HG02642 (cell line): ENCODE measurements around the gene GNA12.

Source experiments
- ATAC-seq: cut with Tn5 transposase; IDR thresholded peaks from one replicate; pipeline ENCODE4 v1.9.1; 2021; ENCODE audit warnings: mild to moderate bottlenecking; ENCODE audit not compliant: unreplicated experiment, poor library complexity

The GNA12 gene

DNA sequence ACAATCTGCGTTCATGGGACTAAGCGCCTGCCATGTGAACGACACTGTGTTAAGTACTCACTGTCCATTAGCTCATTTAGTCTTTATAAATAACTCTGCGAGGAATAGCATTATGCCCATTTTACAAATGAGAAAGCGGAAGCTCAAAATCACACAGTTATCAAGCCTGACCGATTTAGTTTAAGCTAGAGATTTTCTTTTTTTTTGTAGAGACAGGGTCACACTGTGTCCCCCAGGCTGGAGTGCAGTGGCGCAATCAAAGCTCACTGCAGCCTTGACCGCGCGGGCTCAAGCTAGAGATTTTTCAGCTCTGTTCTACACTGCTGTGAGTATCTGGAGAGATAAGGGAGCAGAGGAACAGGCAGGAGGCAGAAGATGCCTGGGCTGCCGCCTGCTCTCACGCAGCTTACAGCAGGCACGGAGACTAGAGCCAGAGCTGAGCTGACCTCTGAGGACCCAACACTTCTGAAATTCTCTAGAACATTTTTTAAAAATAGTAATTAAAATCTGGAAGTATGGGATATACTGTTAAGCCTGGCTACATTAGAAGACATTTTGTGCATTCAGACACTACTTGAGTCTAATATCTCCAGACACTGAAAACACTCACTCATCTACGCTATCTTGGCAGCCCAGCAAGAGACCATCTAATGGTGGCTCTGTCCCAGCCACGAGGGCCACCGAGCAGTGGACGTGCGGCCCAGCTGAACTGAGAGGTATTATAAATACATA, 38.7 kb downstream of the GNA12 start:
- ATAC-seq, result no peak

DNA sequence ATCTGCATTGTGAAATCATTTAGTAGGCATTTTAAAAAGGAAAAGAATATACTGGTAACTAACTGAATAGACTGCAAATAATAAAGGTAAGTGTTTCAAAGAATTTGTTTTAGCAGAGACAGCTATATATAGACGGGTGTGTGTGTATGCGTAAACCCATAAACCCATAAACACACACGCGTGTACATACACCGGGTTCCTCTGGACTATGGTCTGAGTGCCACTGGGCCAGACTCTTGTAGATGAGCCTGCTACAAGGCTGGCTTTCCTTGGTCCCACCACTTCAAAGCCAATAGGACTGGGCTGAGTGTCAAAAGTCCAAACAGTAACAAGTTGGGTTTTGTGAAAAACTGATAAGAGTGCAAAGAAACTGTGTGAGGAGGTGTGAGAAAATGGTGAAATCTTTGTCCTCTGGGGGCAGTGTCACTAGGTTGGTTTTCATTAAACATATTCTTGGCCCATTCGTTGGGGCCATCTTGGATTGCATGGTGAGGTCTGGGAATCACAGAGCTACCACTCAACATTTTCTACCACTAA, 39.8 kb downstream of the GNA12 start:
- ATAC-seq, result no peak

DNA sequence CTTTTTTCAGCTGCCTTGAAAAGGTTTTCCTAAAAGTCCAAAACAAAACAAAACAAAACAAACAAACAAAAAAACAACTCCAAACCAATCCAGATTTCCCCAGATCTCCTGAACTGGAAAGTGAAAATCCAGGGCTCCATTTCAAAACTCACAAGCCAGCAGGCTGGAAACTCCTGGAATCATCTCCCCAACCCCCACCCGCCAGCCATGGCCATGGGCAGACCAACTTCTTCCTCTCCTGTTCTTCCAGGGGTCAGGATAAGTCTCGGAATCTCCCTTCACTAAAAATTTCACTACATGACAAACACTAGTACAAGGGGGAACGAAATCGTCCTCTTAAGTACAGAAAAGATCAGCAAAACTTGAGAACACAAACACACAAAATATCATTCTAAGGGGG, 40.4 kb downstream of the GNA12 start:
- ATAC-seq, result no peak

DNA sequence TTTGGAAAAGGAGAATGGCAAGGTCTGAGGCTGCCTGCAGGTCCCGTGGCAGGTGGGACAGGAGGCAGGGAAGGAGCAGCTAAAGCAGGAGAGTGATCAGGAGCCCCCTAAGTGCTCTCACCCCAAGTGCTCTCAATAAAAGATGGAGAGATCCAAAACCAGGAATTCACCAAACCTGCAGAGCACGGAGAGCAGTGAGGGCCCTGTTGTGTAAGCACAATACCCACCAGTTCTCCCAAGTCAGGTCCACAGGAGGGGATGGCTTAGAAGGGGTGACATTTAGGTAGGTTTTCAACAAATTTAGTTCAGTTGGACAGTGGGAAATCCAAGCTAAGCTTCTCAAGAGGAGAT, 40.8 kb downstream of the GNA12 start:
- ATAC-seq, result no peak

DNA sequence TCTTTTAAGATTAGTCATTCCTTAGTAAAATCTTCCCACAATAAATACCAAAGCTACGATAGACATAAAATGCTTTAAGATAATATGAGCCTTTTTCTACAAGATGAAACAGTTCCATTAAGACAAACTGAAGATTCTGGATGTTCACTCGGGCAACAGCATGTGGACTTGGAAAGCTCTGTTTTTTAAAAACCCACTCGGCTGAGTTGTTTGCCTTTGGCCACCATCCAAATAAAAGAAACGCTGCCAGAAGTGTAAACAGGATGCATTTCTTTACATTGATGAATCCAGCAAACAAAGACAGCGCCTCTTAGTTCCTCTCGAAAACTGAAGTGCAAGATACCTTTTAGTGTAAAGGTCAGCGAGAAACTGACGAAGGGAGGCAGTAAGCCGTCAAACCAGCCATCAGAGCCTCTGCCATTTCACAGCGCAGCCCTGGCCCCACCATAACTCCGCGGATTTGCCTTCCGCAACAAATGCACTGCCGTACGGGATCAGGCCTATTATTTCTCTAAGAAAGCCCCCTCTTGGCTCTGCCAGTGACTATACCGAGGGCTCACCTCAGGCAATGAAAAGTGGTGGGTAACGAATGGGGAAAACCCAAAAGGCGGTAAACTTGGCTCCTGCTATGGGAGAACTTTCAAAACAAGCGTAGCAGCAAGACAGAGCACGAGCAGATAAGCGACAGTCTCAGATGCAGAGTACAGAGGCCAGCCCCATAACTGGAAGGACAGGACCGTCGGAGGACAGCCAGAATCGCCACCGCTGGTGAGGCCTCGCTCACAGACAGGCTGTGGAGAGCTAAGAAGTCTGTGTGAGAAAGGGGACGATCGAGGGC, 41.4 kb downstream of the GNA12 start:
- ATAC-seq, result no peak

DNA sequence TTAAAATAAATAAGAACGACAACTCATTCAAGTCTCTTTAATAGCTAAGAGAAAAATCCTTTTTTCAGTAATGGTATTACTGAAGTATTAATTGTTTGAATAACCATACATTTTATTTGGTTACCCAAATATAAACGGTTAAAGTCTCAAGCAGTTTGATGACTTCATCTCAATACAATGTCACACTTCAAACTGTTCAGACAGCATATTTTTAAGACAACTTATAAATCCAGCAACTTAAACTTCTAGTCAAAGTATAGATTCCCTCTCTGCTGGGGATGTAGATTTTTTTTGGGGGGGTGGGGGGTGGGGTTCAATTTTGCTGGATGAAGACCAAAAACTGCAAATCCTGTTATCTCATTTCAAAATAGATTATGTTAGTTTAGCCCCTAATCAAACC, 42.0 kb downstream of the GNA12 start:
- no peak for ATAC-seq

DNA sequence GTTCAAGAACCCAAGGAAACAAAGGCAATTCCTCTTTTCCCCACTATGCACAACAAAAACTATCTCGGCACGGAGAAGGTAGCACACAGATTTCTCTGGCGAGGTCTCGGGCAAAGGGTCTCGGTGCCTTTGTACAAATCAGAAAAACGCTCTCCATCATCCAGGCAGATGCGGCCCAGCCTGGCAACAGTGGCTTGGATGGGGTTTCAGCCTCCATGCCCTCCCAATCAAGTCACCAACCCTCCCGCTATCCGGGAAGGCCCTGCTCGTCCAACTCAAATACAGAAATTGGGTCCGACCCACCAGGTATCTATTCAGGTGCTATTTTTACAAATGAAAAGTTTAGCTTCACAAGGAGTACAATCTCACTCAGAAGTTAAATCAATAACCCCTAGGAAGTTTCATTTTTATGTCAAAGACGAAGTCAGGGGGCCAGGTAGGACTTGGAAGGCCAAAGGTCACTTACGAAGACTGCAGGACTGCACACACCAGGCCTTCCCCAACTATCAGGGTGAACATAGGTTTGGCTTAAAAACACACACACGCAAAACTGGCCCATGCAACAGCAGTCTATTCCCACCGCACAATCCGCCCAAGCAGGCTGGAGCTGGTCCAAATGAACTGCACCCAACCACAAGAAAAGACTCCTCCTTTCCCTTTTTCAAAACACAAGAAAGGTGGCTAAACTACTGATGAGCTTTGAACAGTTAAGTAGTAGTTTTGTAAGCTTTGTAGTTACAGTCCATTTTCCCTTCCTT, 43.0 kb downstream of the GNA12 start:
- ATAC-seq, result no peak

DNA sequence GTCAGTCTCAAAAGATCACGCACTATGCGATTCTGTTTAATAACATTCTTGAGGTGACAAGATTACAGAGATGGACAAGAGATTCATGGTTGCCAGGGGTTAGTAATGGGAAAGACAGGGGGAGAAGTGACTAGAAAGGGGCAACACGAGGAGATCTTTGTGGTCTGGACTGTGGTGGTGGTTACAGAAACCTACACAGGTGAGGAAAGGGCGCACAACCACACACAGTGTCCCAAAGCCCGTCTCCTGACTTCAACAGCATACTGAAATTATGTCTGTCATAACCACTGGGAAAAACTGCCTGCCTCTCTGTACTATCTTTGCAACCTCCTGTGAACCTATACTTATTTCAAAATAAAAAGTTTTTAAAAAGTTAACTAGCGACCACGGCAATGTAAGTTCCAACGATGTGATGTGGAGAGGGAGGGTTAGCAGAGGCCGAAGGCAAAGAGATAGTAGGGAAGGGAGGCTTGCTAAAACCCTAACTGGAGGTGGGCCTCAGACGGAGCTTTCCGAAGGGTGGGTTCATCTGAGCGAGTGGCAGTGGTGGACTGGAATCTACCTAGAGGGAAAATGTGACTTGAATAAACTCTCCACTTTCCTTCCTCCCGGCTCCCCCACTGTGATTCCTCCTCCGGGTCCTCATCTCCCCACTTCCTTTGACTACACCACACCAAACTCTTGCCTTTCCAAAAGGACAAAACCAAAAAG, 43.7 kb downstream of the GNA12 start:
- no peak for ATAC-seq

DNA sequence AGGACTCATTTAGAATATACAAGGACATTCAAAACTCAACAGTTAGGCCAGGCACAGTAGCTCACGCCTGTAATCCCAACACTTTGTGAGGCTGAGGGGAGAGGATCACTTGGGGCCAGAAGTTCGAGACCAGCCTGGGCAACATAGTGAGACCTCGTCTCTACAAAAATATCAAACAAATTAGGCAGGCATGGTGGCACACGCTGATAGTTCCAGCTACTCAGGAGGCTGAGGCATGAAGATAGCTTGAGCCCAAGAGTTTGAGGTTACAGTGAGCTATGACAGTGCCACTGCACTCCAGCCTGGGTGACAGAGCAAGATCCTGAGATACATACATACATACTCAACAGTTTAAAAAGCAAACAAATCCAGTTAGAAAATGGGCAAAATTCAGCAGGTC, 44.9 kb downstream of the GNA12 start:
- no peak for ATAC-seq

DNA sequence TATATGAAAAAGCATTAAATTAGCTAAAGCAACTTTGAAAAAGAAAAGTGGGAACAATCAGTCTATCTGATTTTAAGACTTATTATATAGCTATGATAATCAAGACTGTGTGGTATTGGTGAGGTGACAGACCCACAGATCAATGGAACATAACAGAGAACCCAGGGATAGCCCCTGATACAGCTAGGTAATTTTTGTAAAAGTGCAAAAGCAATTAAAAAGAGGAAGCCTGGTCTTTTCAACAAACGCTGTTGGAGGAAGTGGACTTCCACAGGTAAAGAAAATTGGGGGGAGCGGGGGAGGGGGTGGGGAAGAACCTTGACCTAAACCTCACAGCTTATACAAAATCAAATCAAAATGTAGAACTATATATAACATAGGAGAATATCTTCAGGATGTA, 45.4 kb downstream of the GNA12 start:
- ATAC-seq, result no peak

DNA sequence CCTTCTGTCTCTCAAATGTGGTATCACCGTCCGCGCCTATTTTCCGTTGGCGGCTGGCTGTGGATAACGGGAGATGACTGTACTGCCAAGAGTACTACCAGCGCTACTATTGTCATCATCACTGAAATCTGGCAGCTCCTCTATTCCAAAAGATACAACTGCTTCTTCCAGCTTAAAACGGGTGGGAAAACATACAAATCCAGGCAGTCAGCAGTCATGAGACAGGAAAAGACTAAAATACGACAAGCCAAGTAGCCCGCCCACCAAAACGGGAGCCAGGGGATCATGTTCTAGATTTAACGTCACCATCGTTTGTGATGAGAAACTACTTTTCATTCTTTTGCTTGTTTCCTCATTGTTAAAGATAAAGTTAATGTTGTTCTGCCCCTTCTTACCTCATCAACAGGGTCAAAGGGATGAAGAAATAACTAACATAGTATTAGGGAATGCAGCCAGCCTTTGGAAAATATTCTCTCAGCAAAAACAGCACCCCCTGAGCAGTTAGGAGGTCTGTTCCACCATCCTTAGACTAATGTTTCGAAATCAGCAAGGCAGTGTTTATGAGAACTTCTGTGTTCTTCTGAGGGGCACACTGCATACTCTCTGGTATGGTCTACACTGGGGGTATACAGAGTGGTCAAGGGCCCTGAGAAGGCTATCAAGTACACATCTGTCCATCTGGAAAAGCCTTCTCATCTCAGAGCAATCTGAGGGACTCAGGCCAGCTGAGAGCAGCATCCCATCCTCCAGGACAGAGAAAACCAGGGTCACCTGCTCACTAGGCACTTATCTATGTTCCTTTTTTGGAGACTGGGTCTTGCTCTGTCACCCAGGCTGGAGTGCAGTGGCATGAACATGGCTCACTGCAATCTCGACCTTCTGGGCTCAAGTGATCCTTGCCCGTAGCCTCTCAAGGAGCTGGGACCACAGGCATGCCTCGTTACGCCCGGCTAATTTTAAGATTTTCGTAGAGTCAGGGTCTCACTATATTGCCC, 47.5 kb downstream of the GNA12 start:
- ATAC-seq, result no peak

DNA sequence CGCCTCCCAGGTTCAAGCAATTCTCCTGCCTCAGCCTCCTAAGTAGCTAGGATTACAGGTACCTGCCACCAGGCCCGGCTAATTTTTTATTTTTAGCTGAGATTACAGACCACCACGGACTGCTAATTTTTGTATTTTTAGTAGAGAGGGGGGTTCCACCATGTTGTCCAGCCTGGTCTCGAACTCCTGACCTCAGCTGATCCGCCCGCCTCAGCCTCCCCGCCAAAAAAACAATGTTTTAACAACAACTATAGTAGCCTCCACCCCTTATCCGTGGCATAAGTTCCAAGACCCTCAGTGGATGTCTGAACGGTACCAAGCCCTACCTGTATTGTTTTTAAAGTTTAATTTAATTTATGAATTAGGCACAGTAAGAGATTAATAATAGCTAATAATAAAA, 48.2 kb downstream of the GNA12 start:
- no peak for ATAC-seq

DNA sequence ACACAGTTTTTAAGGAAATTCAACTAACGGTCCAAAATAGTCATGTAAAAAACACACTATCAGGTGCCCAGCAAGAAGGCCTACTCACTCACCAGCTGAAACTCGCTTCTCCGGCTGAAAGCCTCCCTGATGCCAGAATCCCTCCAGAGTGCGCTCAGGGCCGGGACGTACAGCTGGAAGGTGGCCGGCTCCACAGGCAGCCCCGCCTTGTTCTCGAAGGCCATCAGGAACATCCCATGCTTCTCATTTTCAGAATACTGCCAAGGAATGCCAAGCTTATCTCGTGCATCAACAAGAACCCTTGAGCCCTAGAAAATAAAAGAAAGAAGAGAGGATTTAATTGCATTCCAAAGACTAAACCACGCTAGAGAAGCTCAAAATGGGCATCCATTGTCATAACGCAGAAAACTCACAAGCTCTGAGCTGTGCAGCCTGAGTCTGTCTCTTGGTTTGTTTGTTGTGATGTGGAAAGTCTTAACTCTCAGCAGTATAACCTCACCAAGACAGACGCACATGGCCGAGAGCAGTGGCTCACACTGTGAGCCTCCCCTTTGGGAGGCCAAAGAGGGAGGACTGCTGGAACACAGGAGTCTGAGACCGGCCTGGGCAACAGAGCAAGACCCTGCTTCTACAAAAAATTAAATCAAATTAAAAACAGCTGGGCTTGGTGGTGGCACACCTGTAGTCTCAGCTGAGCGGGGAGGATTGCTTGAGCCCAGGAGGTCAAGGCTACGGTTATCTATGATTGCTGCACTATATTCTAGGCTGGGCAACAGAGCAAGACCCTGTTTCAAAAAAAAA, 49.1 kb downstream of the GNA12 start:
- no peak for ATAC-seq

DNA sequence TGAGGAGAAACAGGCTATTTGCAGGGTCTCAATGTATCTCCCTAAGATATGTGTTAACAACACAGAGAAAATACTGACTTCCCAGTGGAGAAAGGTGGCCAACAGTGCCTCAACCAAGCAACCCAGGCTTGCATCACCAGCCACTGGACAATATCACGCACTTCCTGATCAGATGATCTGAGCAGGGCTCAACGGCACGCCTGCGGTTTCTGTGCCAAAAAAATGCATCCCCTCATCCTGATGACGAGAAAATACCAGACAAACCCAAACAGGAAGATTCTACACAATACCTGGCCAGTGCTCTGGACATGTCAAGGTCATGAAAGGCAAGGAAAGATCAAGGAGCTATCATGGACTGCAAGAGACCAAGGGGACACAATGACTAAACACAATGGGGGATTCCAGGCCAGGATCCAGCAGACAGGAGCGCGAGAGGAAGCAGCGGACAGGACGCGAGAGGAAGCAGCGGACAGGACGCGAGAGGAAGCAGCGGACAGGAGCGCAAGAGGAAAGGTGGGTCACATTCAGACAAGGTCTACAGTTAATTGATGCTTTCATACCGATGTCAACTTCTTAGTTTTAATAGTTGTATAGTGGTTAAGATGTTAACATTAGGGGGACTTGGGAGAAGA, 51.1 kb downstream of the GNA12 start:
- ATAC-seq, result no peak

DNA sequence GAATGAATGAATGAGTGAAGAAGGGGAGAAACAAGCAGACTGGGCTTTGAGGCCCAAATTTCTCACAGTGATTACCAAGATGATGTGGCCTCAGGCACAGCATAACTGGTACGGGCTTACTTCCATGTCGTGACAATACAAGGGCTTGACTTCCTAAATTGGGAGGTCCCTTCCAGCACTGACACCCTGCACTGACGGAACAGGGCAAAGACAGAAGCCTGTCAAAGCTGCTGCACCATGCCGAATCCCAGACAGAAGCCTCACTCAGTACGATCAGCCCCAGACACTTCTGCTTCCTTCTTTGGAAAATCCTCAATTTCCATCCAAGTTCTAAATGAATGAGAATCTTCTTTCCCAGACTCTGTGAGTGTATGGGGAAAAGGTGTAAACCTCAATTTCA, 51.9 kb downstream of the GNA12 start:
- ATAC-seq, result no peak

DNA sequence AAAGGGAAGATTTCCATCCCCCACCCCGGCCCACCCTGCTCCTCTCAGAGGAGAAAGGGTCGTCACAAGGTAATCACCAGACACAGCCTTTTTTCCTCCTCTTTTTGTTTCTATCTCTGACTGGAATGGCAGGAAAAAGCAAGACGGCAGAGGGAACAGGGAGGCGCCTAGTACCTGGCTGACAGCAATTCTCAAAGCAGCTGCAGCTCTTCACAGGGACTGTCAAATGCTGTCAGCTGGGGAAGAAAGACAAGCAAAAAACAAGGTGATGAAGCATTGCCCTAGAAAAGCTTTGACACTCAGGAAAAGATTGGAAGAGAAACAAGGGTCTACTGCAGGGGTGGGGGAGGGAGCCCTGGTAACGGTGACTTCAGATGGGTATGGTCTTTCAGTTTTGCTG, 52.7 kb downstream of the GNA12 start:
- no peak for ATAC-seq

DNA sequence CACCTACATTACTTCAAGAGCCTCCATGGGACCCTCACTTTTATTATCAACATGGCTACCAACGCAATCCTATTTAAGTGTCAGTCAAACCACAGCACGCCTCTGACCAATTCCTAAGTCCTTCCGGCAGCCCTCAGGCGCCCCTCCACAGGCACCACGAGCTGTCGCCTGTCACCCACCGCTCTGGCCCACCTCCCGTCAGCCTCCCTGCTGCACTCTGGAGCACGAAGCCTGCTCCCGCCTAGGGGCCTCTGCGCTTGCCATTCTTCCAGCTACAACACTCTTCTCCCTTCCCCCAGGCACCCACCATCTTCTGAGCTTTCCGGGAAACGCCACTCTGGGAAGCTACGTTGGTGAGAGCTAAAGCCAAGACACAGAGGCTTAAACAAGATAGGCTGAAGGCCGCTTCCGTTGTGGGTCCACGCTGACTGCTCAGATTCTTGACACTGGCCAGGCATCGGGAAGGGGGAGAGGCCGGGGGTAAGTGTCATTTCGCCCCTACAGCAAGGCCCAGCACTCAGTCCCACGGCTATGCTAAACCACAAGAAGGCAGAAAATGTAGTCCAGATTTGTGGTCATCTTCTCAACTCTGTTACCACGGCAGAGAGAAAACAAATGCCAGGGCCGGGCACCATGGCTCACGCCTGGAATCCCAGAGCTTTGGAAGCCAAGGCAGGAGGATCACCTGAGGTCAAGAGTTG, 56.7 kb downstream of the GNA12 start:
- no peak for ATAC-seq
